Astrocyte of the cerebellum (primary cell): ENCODE results near the gene AACS.

Experiments
- DNase-seq: peaks from one replicate; pipeline ENCODE4 v3.0.0-alpha.2; 2011; ENCODE audit warnings: low read depth
- H3K4me3 ChIP-seq: 2 replicates; pipeline ENCODE4 v1.5.1; 2011; ENCODE audit warnings: mild to moderate bottlenecking, low read depth, low read length, moderate library complexity
- CTCF ChIP-seq: IDR thresholded peaks from 2 replicates; pipeline ENCODE4 v1.5.1; 2012; ENCODE audit warnings: low read length, low read depth, moderate library complexity, mild to moderate bottlenecking; ENCODE audit errors: missing control alignments
- in situ Hi-C: cut with HindIII; loops from 2 replicates; pipeline ENCODE4 v1.10.0; 2017; ENCODE audit warnings: low sequenced_read_pairs

The AACS gene

GRCh38 chr12:125090437-125090836 is 25.2 kb downstream of the AACS start:
- H3K4me3 ChIP-seq, result no peak overlapping the region
- in situ Hi-C loops, result no loop called here
- no peak for TF ChIP-seq CTCF
- no peak for DNase-seq

- in situ Hi-C loops, result no loop called here
- no peak overlapping the region for H3K4me3 ChIP-seq
- TF ChIP-seq CTCF, result no peak
- no peak for DNase-seq
Measured at GRCh38 chr12:125091401-125091800, 26.2 kb downstream of the AACS start.

- TF ChIP-seq CTCF, result no peak
- in situ Hi-C loops, result no loop called here
- no peak overlapping the region for H3K4me3 ChIP-seq
- no peak for DNase-seq
Measured at GRCh38 chr12:125092108-125092871, 27.1 kb downstream of the AACS start.

GRCh38 chr12:125092872-125093680 is 27.8 kb downstream of the AACS start:
- in situ Hi-C loops, result no loop called here
- DNase-seq, result no peak
- no peak for TF ChIP-seq CTCF
- no peak overlapping the region for H3K4me3 ChIP-seq

GRCh38 chr12:125093681-125094330 is 28.6 kb downstream of the AACS start:
- no peak for DNase-seq
- no peak overlapping the region for H3K4me3 ChIP-seq
- in situ Hi-C loops, result no loop called here
- no peak for TF ChIP-seq CTCF

- in situ Hi-C loops, result no loop called here
Measured at GRCh38 chr12:125096894-125097293, 31.7 kb downstream of the AACS start.

More at GRCh38 chr12:125096894-125097293, 31.7 kb downstream of the AACS start:
- no peak overlapping the region for H3K4me3 ChIP-seq
- TF ChIP-seq CTCF, result no peak
- no peak for DNase-seq
